ENCODE data around the gene ANKRD33. TPM values are rescaled to one million over a fixed set of nuclear protein-coding genes. Genes with fewer than 3 reads are reported as not detected.

Gene ANKRD33
- total RNA-seq, 4 donors from 2014 or later, result not detected

GRCh38 chr12:51938726-51939125 lies 50.8 kb downstream of the ANKRD33 start:
- H3K27ac ChIP-seq, result no peak overlapping the region
- TF ChIP-seq POLR2A (IDR thresholded peaks at IDR 0.05) (no peak), CTCF (IDR thresholded peaks at IDR 0.05) (no peak)
- H3K27me3 ChIP-seq, result no peaks in the 10 kb centered on the region
- intact Hi-C loops (cut with DNase I), result no loop called here
- 98% methylated on average over 4 to 6 of the region's 6 CpGs for WGBS, 2 donors
- H3K9me3 ChIP-seq, result no peaks in the 10 kb centered on the region
- H3K4me3 ChIP-seq (replicated peaks in 1 of 3), result no peak overlapping the region
- H3K4me1 ChIP-seq, result peaks cover 0 to 9% of the 10 kb centered on the region in 2 donors
- DNase-seq, result no peak
- H3K36me3 ChIP-seq, result no peaks in the 10 kb centered on the region

DNA sequence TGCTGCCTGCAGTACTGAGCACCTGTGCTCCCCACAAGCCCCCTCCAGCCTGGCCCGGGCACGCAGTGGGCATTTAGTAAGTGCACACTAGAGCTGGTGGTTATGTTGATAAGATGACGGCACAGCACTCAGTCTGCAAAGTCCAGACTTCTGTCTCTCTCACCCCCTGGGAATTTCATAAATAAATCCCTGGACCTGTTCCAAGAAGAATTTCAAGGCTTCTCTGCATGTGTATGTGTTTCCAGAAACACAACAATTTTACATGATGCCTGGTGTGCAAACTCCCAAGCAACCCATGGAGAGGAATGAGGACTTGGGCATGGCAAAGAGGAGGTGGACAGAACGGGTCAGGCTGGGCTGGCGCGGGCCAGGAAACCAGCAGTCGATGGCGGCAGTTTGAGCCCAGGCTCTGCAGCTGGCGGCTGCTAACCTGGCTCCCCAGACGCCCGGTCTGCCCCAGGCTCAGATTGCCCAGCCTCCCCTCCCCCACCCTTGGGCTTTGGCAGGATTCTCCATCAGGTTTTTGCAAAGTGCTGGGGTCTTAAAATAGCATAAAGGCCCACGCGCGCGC lies 53.2 kb downstream of the ANKRD33 start:
- Histone ChIP-seq H3K4me1 (peaks cover 0 to 9% of the 10 kb centered on the region in 2 donors), H3K9me3 (no peaks in the 10 kb centered on the region), H3K36me3 (no peaks in the 10 kb centered on the region), H3K27me3 (no peaks in the 10 kb centered on the region), H3K4me3 (replicated peaks in 1 of 3) (no peak overlapping the region), H3K27ac (no peak overlapping the region)
- DNase-seq, result no peak
- intact Hi-C loops (cut with DNase I), result no loop called here
- no peak for TF ChIP-seq CTCF (IDR thresholded peaks at IDR 0.05)
- no peak for TF ChIP-seq POLR2A (IDR thresholded peaks at IDR 0.05)
- WGBS, 2 donors, result 55 to 70% methylated on average over 13 to 15 of the region's 15 CpGs

Other genes starting within 250 kb of the ANKRD33 start
- 1 to 10 TPM in 2 of 4 donors, under 1 TPM in 2; 0.45 to 1.6 (median 1.1) TPM for gene FIGNL2, start 39.4 kb upstream of the ANKRD33 start, total RNA-seq
- gene ACVRL1, start 19.4 kb downstream of the ANKRD33 start, total RNA-seq, result 100 to 1,000 TPM in 2 of 4 donors, 10 to 100 TPM in 2; 61.9 to 133 (median 84.2) TPM
- 10 to 100 TPM; 13.7 to 19.9 (median 19.2) TPM for gene ACVR1B, start 63.6 kb downstream of the ANKRD33 start, total RNA-seq
- gene TAMALIN, start 118.8 kb downstream of the ANKRD33 start, total RNA-seq, result 10 to 100 TPM in 3 of 4 donors, 1 to 10 TPM in 1; 9.8 to 20.8 (median 14.5) TPM
- gene NR4A1, start 163.3 kb downstream of the ANKRD33 start, total RNA-seq, result 100 to 1,000 TPM in 1 of 4 donors, 10 to 100 TPM in 3; 46.3 to 156 (median 83.5) TPM
- 10 to 100 TPM; 40.7 to 61.1 (median 48.0) TPM for gene ATG101, start 181.9 kb downstream of the ANKRD33 start, total RNA-seq
- gene SMIM41, start 191.6 kb downstream of the ANKRD33 start, total RNA-seq, result under 1 TPM in 1 of 4 donors, not detected in 3; 0.67 TPM

Data from thyroid gland (tissue), 4 donors.